Stimulated activated CD4-positive, alpha-beta T cell treated with anti-CD3 and anti-CD28 coated beads, TNF-alpha, amount 100 ng/mL, for 1 hour (primary cell): ENCODE measurements around the gene PPP2R2C.

Experiments
- DNase-seq, 3 donors: peaks; one replicate each; pipeline ENCODE4 v3.0.0-alpha.2; 2020; ENCODE audit warnings: low read depth in 3 of 3, low spot score in 1 of 3

The PPP2R2C gene

GRCh38 chr4:6368096-6368495 lies 104.3 kb downstream of the PPP2R2C start:
- no peak for DNase-seq

GRCh38 chr4:6367371-6367851 lies 105.0 kb downstream of the PPP2R2C start:
- no peak for DNase-seq

GRCh38 chr4:6366581-6366980 lies 105.8 kb downstream of the PPP2R2C start:
- DNase-seq = no peak

- no peak for DNase-seq
Observed at GRCh38 chr4:6365545-6366086, 106.8 kb downstream of the PPP2R2C start.

GRCh38 chr4:6364581-6364980 lies 107.8 kb downstream of the PPP2R2C start:
- no peak for DNase-seq

GRCh38 chr4:6364146-6364545 lies 108.3 kb downstream of the PPP2R2C start:
- no peak for DNase-seq

- no peak for DNase-seq
Observed at GRCh38 chr4:6362896-6363295, 109.5 kb downstream of the PPP2R2C start.

GRCh38 chr4:6362243-6362885 lies 110.0 kb downstream of the PPP2R2C start:
- no peak for DNase-seq

- DNase-seq = no peak
Observed at GRCh38 chr4:6361076-6361784, 111.2 kb downstream of the PPP2R2C start.

- DNase-seq = no peak
Observed at GRCh38 chr4:6360385-6360784, 112.0 kb downstream of the PPP2R2C start.

GRCh38 chr4:6359536-6360308 lies 112.7 kb downstream of the PPP2R2C start:
- no peak for DNase-seq

GRCh38 chr4:6357476-6357875 lies 114.9 kb downstream of the PPP2R2C start:
- no peak for DNase-seq

- DNase-seq = no peak
Observed at GRCh38 chr4:6356076-6356560, 116.3 kb downstream of the PPP2R2C start.

GRCh38 chr4:6355052-6355451 lies 117.4 kb downstream of the PPP2R2C start:
- DNase-seq = no peak

- no peak for DNase-seq
Observed at GRCh38 chr4:6354626-6355025, 117.8 kb downstream of the PPP2R2C start.

GRCh38 chr4:6354119-6354518 lies 118.3 kb downstream of the PPP2R2C start:
- DNase-seq = no peak

GRCh38 chr4:6352031-6352692 lies 120.3 kb downstream of the PPP2R2C start:
- DNase-seq = no peak

- no peak for DNase-seq
Observed at GRCh38 chr4:6351246-6352000, 121.0 kb downstream of the PPP2R2C start.

GRCh38 chr4:6350646-6351045 lies 121.8 kb downstream of the PPP2R2C start:
- no peak for DNase-seq

- DNase-seq = no peak
Observed at GRCh38 chr4:6349896-6350603, 122.4 kb downstream of the PPP2R2C start.
